ENCODE data around the gene DOC2A.
"Not testable (repeated sequence)": the region's sequence is repeated elsewhere in the genome, so short reads cannot be mapped to it uniquely, and the experiment has no call there.

DOC2A gene

DNA sequence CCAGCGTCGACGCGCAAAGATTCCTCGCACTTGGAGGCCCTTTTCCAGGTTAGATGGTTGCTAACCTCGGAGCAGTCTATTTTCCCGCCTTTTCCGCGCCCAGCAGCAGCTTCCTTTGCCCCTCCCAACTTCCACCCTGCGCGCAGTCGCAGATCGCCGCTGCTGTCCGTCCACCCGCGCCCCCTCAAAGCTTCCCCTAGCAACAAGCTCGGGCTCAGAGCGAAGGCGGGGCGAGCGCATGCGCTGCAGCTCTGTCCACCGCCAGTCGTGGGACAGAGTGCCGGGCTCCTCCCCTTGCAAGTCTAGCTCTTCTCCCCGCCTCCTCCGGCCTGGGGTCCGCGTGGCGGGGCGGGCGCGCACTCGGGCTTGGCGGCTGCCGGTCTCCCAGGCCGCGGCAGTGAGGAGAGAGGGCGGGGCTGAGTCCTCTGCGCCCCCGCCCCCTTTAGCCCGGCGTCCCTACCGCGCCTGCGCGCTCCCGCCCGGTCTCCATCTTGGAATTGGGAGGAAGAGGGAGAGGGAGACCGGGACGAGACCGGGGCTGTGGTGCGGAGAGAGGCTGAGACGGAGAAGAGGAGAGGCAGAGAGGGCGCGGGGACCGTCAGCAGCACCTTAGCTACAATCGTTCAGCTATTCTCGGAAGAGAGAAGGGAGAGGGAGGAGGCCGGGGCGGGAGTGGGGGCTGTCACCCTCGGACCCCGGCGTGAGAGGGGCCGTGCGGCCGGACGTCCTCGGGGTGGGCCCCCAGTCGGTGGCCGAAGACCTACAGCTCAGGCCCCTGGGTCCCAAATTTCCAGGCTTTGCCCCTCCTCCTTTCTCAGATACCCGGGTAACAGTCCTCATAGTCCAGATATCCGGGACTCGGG is 37.2 kb downstream of the DOC2A start, which contains the start of gene TAOK2:
TSS of gene TAOK2 (plus strand) at position 485 of the 863 bp plus-strand sequence. CDS start 3,905 bp downstream, outside the sequence.
- peak; percentile 98 for DNase-seq (ENCODE audit: low spot score)

DNA sequence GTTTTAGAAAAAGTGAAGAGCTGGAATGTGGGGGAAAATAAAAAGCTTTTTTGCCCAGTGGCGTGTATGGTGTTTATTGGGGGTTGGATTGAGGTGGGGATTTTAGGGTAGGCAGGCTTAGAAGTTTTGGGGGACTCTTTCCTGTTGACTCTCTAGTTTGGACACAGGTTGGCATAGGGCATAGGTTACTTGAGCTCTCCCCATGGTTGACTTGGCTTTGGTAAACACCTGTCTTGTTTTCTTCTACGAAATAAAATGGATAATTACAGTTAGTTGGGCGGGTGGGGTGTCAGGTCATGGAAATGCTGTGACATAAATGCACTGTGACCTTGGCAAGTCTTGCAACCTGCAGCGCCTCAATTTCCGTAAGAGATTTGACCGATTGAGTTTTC is 37.8 kb downstream of the DOC2A start:
- DNase-seq (ENCODE audit: low spot score) = no peak

DNA sequence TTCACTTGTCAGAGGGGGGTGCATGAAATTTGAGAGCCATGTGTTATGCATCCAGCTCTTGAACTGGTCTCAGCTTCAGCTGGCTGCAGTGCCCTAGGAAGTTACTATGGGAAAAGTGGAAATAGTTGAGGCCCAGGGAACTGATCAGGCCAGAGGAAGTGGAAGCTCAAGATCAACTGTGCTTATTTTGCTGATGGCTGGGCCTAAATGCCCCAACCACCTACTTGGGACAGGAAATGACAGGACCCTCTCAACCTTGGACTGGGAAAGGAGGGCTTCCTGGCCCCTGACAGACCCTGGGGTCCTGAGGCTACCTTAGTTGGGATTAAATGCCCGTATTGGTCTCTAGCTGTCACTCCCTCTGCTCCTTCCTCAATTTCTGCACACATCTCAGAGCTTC is 38.3 kb downstream of the DOC2A start:
- DNase-seq (ENCODE audit: low spot score) = no peak

DNA sequence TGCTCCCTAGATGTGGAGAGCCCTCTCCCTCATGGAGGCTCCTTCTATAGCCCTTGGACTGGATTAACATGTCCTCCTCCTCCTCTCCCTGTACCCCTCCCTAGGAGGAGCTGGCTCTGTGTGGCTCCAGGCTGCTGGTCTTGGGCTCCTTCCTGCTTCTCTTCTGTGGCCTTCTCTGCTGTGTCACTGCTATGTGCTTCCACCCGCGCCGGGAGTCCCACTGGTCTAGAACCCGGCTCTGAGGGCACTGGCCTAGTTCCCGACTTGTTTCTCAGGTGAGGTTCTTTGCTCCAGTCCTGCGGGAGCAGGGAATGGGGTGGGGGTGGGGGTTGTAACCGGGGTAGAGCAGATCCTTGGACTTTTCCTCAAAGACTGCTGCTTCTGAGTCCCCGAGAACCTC is 39.5 kb downstream of the DOC2A start:
- DNase-seq (ENCODE audit: low spot score) = no peak

DNA sequence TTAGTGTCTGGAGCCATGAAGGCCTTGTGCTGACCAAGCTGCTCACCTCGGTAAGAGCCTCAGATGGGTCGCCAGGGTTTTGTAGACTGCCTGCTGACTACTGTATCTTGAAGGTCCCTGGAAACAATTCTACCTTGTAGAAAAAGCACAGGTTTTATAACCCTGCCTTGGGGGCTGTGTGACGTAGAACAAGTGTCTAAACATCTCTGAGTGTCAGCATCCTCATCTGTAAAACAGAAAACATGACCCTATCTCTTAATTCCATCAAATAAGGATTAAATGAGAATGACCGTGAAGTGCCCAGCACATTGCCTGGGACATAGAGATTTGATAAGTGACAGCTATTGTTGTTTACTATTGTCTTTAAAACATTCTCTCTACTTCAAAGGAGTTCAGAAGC is 42.6 kb downstream of the DOC2A start:
- DNase-seq (ENCODE audit: low spot score) = no peak

DNA sequence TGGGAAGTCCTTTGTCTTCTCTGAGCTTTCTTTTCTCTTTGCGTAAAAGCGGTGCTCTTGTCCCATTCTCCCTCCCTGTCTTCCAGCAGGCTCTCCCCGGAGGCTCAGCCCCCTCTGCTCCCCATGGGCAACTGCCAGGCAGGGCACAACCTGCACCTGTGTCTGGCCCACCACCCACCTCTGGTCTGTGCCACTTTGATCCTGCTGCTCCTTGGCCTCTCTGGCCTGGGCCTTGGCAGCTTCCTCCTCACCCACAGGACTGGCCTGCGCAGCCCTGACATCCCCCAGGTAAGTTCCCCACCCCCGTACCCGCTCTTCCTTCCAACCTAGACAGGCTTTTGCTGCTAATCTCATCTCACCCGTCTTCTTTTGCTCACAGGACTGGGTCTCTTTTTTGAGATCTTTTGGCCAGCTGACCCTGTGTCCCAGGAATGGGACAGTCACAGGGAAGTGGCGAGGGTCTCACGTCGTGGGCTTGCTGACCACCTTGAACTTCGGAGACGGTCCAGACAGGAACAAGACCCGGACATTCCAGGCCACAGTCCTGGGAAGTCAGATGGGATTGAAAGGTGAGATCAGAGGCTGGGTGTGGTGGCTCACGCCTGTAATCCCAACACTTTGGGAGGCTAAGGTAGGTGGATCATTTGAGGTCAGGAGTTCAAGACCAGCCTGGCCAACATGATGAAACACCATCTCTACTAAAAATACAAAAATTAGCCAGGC is 47.6 kb downstream of the DOC2A start:
- no peak for DNase-seq (ENCODE audit: low spot score)

DNA sequence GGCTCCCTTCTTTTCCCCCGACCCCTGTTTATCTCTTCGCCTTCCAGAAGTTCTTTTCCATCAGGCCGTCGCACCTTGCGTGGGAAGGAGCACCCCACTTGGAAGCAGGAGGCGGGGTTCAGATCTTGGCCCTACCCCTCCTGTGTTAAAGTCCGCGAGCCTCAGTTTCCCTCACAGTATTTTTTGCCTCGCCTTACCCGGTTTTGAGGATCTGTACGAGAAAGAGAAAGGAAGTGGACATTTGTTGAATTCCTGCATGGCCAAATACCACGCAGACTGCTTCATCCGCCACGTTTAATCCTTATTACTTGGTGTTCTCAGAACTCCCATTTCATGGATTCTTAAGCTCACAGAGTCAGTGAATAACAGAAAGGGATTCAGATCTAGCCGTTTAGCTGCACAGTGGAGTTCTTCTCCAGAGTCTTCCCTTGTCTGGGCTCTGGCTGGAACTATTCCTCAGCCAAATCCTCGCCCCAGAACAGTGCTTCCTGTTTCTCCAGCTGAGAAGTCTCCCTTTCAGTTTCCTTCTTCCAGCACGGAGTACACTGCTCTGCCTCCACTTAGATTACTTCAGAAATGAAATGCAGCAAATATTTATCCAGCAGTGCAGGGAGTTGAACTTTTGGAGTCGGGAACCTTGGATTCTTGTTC is 48.4 kb downstream of the DOC2A start:
- DNase-seq (ENCODE audit: low spot score) = no peak

DNA sequence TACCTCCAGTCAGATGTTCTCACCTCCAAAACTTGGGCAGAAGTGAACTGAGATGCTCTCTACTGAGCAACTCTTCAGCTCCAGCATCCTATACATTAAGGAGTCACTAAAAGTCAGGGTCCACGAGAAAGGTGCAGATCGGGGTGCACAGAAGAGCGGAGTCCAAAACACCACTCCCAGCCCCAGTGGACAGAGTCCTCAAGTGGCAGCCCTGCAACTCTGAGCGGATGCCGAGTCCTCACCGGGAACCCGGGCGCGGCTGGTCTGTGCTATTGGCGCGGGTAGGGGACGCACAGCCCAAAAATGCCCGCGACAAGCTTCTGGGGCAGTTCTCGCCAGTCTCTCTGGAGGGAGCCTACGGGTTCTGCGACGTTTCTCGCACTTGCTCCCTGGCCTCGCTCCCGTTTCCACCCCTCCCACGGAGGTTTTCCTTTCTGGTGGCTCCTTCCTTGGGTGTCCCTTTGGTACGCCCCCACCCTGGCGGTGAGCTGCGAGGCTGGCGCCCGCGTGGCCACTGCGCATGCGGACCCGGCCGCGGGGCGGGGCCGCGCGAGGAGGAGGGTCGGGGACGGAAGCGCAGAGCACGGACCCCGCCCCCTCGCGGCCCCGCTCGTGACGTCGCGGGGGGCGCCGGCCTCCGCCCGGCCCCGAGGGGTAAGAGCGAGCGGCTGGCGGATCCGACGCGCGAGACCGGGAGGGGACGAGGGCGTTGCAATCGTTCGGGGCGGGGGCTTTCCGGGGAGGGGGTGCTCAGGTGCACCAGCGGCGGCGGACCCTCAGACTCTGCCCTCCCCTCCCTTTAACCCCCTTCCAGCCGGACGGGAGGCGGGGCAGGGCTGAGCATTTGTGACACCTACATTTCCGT is 49.1 kb downstream of the DOC2A start, which contains the start of gene TMEM219:
TSS of gene TMEM219 (plus strand) at position 601 of the 865 bp plus-strand sequence. CDS start 1,065 bp downstream, outside the sequence.
- peak; percentile 87 for DNase-seq (ENCODE audit: low spot score)

DNA sequence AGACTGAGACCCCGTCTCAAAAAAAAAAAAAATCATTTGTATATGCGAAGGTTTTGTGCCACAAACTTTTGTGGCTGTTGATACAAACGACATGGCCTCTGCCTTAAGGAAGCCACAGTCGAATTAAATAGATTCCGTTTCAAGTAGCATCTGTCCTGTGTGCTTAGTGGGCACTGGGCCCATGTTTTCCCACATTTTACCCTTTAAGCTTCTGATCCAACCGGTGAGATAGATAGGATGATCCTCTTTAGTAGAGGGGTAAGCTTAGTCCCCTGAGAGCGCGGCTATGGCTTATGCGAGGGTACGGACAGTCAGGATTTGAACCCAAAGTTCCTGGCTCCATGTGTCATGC is 49.7 kb downstream of the DOC2A start:
- DNase-seq (ENCODE audit: low spot score) = no peak

DNA sequence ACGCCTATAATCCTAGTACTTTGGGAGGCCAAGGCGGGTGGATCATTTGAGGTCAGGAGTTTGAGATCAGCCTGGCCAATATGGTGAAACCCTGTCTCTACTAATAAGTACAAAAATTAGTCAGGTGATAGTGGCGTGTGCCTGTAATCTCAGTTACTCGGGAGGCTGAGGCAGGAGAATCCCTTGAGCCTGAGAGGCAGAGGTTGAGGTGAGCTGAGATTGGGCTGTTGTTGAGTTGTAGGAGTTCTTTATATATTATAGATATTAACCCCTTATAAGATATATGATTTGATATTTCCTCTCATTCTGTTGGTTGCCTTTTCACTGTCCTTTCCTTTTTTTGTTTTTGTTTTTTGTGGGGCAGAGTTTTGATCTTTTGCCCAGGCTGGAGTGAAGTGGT is 51.0 kb downstream of the DOC2A start:
- DNase-seq (ENCODE audit: low spot score) = not testable (repeated sequence)

DNA sequence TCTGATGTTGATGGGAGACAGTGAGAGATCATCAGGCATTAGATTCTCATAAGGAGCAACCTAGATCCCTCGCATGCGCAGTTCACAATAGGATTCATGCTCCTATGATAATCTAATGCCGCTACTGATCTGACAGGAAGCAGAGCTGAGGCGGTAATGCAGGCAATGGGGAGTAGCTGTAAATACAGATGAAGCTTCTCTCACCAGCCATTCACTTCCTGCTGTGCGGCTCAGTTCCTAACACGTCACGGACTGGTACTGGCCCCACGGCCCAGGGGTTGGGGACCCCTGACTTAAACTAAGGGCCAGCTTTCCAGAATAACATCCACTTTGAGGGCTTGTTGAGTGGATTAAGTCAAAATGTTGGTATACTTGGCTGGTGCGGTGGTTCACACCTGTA is 51.5 kb downstream of the DOC2A start:
- no peak for DNase-seq (ENCODE audit: low spot score)

DNA sequence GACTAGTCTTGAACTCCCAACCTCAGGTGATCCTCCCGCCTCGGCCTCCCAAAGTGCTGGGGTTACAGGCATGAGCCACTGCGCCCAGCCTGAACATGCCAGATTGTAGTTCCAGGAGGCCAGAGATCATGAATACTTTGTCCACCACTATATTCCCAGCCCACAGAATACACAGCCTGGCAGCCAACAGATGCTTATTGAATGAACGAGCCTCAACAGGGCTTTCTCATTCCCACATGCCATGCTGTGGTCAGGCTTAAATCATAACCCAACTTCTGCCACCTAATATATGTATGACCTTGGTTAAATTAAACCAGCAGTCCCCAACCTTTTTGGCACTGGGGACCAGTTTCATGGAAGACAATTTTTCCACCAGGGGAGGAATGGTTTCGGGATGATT is 52.1 kb downstream of the DOC2A start:
- DNase-seq (ENCODE audit: low spot score) = no peak

Measured in HuH-7.5 (cell line).